Activated naive CD8-positive, alpha-beta T cell treated with anti-CD3 and anti-CD28 coated beads, Interleukin-2, amount 50 U/mL, for 24 hours (primary cell): ENCODE data around the gene SF1.

Source experiments
- ATAC-seq: fragments of 150-1000 bp; cut with Tn5 transposase; one replicate; pipeline ENCODE4 v1.10.0; 2021
- DNase-seq: peaks from one replicate; pipeline ENCODE4 v3.0.0; 2021
- H3K27ac Mint-ChIP-seq: one replicate; pipeline ENCODE4 v1.8.0; 2021; ENCODE audit warnings: mild to moderate bottlenecking, mixed read lengths
- H3K27me3 Mint-ChIP-seq: one replicate; pipeline ENCODE4 v1.8.0; 2021; ENCODE audit warnings: mixed read lengths
- H3K36me3 Mint-ChIP-seq: one replicate; pipeline ENCODE4 v1.8.0; 2021; ENCODE audit warnings: low read depth, mixed read lengths
- H3K4me1 Mint-ChIP-seq: one replicate; pipeline ENCODE4 v1.8.0; 2021; ENCODE audit warnings: mixed read lengths
- H3K4me3 Mint-ChIP-seq: one replicate; pipeline ENCODE4 v1.8.0; 2021; ENCODE audit warnings: mild to moderate bottlenecking, moderate library complexity, mixed read lengths
- H3K9me3 Mint-ChIP-seq: one replicate; pipeline ENCODE4 v1.8.0; 2021; ENCODE audit warnings: mixed read lengths

Gene SF1

DNA sequence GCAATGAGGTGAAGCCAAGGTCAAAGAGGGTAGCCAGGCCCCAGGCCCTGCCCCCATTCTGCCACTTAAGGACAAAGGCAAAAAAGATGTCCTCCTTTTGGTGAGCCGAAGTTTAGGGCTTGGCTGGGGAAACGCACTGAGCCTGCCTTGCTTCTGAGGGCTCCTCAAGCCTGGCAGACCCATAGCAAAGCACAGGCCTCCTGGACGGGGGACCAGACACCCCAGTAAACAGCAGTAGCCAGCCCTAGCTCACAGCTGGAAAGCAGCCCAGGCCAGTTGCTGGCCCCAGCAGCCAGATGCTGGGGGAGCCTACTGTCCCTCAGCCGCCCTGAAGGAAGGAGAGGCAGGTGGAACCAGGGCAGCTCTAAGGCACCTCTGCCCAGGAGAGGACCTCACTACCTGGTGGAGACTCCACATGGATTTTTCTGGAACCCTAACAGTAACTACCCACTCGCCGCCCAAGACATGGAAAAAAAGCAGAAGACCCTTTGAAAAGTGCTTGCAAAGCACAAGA is 14.8 kb downstream of the SF1 start:
- peaks cover 55% of the 10 kb centered on the region for H3K36me3 Mint-ChIP-seq

DNA sequence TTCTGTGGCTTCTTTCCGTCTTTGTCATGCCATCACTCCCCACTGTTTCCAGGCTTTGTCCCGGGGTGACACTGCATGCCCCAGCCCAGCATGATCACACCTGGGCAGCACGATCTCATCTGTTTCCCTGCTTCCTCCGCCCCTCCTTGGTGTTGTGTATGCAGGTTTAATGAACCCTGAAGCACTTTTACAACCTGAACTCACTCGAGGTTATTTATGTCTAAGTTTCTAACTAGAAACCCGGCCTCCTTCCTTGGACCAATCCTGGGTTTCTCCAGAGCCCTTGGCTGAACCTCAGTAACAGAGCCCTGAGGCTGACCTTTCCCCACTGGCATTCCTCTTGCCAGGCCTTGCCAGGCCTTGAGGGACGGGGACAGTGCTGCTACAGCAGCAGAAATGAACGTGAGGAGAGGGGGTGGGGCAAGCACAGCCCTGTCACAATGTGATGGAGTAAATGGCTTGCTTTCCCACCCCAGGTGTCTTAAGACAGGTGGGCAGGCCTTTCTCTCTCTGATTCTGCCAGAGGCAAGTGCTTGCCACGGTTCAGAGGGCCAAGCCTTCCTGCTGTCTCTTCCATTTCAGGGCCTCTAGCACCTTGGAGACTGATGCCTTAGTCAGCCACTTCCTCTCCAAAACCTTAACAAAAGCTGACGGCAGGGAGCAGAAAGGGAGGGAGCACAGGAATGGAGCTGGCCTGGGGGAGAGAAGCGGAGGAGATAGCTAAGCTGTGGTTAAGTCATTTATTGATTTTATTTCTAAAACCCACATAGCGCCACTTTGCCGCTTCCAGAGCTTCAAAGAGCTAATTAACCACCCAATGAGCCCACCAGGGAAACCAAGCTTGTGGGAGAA is 15.4 kb downstream of the SF1 start:
- Mint-ChIP-seq H3K36me3 (peaks cover 48% of the 10 kb centered on the region), H3K4me1 (peaks cover 70% of the 10 kb centered on the region), H3K27ac (peak overlapping the region; percentile 68), H3K9me3 (no peaks in the 10 kb centered on the region), H3K4me3 (peak overlapping the region; percentile 13), H3K27me3 (no peaks in the 10 kb centered on the region)
- ATAC-seq = no peak
- no peak for DNase-seq

More for the DNA sequence above, 14.8 kb downstream of the SF1 start:
- no peak for ATAC-seq
- DNase-seq = no peak
- Mint-ChIP-seq H3K4me1 (peaks cover 77% of the 10 kb centered on the region), H3K27me3 (no peaks in the 10 kb centered on the region), H3K4me3 (peak overlapping the region; percentile 70), H3K27ac (peak overlapping the region; percentile 92), H3K9me3 (no peaks in the 10 kb centered on the region)

DNA sequence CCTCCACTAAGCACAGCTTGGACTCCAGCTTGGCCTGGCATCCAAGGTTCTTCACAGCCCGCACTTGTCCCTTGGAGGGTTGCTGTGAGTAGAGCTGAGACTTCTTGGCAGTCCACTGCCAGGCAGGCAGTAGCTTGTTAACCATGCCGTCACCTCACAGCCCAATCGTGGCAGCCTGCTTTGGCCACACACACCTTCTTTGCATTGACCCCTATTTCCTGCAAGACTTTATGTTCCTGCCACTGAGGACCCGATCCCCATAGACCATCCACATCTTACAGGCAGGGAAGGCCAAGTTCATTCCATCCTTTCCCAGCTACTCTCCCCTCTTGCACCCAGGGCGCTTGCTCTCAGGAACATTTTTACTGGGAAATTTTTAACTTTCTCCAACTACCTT is 16.1 kb downstream of the SF1 start:
- H3K27ac Mint-ChIP-seq = peak overlapping the region; percentile 68
- H3K36me3 Mint-ChIP-seq = peaks cover 43% of the 10 kb centered on the region
- H3K4me1 Mint-ChIP-seq = peaks cover 64% of the 10 kb centered on the region
- H3K9me3 Mint-ChIP-seq = no peaks in the 10 kb centered on the region
- H3K4me3 Mint-ChIP-seq = peak overlapping the region; percentile 13
- ATAC-seq (no peak), DNase-seq (no peak)
- no peaks in the 10 kb centered on the region for H3K27me3 Mint-ChIP-seq

DNA sequence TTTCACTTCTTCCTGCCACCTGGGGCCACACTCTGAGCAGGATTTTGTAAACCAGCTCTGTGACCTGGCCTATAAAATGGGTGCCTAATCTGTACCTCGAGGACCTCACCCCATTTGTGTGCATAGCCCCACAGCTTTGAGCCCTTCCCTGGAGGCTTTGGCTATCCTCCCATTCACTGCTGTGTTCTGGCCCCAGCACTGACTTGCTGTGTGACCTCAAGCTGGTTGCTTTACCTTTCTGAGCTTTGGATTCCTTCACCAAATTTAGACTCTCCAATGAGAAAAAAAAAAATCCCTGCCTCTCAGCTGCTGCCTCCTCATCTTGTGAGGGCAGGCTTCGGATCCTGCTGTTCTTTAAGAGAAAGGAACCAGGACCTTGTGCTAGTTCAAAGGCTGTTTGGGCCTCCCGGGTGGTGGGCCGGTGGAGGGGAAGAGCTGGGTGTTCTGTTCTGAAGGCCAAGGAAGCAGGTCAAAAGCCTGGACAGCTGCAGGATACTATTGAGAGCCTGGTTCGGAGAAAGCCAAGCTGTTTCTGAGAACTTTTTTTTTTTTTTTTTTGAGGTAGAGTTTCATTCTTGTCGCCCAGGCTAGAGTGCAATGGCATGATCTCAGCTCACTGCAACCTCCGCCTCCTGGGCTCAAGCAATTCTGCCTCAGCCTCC is 17.5 kb downstream of the SF1 start:
- H3K4me1 Mint-ChIP-seq = peaks cover 54% of the 10 kb centered on the region
- DNase-seq = no peak
- peak overlapping the region; percentile 81 for H3K27ac Mint-ChIP-seq
- peaks cover 35% of the 10 kb centered on the region for H3K36me3 Mint-ChIP-seq
- H3K9me3 Mint-ChIP-seq = no peaks in the 10 kb centered on the region
- H3K27me3 Mint-ChIP-seq = no peaks in the 10 kb centered on the region
- no peak overlapping the region for H3K4me3 Mint-ChIP-seq
- ATAC-seq = no peak

DNA sequence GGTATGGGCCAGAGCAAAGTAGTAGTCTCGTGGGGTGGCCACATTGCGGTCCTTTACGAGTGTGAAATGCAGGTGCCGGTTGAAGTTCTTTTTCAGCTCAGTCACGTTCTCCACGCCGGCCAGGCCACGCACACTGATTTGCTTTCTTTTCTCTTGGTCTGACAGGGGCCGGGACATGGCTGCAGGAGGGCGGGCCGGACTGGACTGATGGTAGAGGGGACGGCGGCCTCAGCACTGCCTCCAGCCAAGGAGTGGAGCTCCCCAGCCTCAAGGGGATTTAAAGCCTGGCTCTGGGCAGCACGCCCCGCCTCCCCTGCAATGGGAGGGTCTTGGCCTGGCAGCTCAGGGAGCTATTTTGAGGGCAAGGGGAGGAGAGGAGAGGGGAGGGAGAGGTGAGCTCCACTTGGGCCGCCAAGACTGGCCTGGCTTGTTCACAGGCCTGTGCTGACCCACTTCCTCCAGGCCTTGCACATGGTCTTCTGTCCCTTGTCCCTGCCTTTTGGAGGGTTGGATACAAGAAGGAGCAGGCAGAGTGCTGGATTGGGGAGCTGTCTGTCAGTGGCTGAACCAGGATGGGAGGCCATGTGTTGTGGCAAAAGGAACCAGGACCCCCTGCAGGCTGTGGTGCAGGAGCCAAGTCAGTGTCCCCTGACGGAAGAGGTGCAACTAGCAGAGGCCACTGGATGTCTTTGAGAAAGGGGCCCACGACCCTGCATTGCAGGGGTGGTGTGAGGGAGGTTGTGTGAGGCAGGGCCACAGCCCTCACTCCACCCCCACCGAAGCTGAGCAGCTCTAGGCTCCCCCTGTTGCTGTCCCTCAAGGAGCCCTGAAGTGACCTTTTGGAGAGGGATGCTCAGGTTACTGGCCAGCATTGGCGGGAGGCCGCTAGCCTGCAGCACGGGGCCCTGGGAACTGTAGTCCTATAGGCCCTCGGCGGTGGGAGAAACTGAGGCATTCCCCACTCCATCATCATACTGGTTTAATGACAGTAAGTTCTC is 18.3 kb downstream of the SF1 start, which contains the start of gene PYGM:
PYGM (minus strand) TSS at position 253 of the 998 bp plus-strand sequence; CDS start at position 177, 76 bp downstream.
- DNase-seq = no peak
- no peaks in the 10 kb centered on the region for H3K27me3 Mint-ChIP-seq
- ATAC-seq = peak; percentile 20
- H3K27ac Mint-ChIP-seq = peak within 1 kb of the TSS; percentile 81
- H3K36me3 Mint-ChIP-seq = peaks cover 28% of the 10 kb centered on the region
- no peak within 1 kb of the TSS for H3K4me3 Mint-ChIP-seq
- H3K4me1 Mint-ChIP-seq = peaks cover 47% of the 10 kb centered on the region
- H3K9me3 Mint-ChIP-seq = no peaks in the 10 kb centered on the region

DNA sequence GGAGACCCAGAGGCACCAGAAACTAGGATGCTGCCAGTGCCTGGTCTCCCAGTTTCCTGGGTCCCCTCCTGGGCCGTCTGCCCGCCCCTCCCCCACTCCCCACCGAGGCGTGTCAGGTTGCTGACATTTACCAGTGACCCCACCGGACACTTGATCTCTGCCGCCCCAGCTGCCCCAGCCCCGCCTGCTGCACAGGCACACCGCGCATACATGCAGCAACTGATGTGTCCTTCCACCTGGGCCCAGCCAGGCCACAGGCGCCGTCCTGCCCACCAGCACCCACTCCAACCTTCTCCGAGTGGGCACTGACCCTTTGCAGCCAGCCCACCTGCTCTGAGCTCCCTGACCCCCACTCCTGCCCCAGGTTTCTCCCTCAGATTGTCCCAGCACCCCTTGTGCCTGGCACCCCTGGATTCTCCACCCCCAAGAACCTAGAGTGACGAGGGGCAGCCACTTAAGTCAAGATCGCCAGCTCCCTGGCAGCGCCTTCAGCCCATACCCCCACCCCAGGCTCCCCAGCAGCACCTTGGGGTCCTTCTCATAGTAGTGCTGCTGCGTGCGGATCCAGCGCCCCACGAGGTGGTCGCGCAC is 19.1 kb downstream of the SF1 start:
- DNase-seq (no peak), ATAC-seq (no peak)
- no peak overlapping the region for H3K27ac Mint-ChIP-seq
- no peaks in the 10 kb centered on the region for H3K27me3 Mint-ChIP-seq
- no peaks in the 10 kb centered on the region for H3K9me3 Mint-ChIP-seq
- peaks cover 21% of the 10 kb centered on the region for H3K36me3 Mint-ChIP-seq
- H3K4me1 Mint-ChIP-seq = peaks cover 39% of the 10 kb centered on the region
- H3K4me3 Mint-ChIP-seq = no peak overlapping the region

DNA sequence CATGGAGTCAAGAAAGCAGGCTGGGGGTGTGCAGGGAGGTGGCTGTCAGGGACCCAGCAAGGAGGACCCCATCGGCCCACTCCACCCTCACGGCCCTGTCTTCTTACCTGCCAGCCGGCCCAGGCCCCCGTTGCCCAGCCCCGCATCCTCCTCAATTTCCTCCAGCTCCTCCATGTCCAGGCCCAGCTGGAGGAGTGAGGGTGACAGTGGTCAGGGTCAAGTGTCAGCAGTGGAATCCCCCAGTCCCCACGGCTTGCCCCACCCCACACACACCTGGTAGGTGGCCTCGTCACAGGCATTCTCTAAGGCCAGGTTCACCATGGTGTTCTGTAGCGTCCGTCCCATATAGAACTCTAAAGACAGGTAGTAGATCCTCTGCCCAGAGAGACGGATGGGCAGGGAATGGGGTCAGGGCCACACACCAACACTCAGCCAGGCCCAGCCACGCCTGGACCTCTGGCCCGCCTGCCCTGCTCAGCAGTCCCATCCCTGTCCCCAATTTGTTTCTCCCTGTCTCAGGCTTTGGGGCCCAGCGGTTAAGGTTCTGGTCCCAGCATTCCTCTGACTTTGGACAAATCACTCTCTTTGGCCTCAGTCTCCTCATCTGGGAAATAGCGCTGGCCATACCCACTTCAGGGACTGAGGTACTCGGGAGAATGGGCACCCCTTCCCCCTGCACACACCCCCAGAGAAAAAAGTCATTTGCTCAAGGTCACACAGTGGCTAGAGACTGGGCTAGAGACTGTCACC is 19.8 kb downstream of the SF1 start:
- no peak overlapping the region for H3K4me3 Mint-ChIP-seq

DNA sequence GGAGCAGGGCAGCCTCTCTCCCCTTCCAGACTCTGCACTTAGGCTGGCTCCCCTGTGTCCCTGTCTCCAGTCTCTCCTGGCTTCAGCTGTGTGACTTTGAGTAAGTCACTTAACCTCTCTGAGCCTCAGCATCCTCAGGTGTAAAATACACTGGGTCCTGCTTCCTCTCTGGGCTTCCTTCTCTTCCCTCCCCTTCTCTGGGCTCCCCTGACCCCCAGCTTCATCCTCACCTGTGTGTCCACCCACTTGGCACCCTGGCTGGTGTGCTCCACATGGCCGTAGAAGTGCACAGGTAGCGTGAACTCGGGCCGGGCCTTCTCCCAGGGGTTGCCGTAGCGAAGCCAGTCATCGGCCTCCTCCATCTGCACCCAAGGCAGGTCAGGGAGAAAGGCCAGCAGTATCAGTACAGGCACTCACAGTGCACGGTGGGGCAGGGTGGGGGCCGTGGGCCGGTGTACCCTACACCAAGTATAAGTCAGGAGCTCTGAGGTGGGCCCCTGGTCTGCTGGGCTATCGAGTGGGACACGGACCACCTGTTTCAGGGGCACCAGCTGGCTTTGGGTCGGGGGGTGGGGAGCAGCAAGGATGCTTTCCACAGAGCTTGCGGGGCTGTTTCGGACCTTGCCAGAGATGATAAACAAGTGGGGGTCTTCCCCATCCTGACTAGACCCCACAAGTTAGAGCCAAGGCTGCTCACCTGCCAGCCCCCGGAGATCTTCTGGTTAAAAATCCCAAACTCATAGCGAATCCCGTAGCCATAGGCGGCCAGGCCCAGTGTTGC is 20.6 kb downstream of the SF1 start:
- Mint-ChIP-seq H3K27me3 (no peaks in the 10 kb centered on the region), H3K4me1 (peaks cover 24% of the 10 kb centered on the region), H3K36me3 (peaks cover 11% of the 10 kb centered on the region), H3K27ac (peak overlapping the region; percentile 22), H3K9me3 (no peaks in the 10 kb centered on the region), H3K4me3 (no peak overlapping the region)
- DNase-seq = no peak
- ATAC-seq = no peak

More for the DNA sequence above, 19.8 kb downstream of the SF1 start:
- no peak overlapping the region for H3K27ac Mint-ChIP-seq
- no peak for ATAC-seq
- no peaks in the 10 kb centered on the region for H3K27me3 Mint-ChIP-seq
- no peak for DNase-seq
- peaks cover 15% of the 10 kb centered on the region for H3K36me3 Mint-ChIP-seq
- peaks cover 32% of the 10 kb centered on the region for H3K4me1 Mint-ChIP-seq
- H3K9me3 Mint-ChIP-seq = no peaks in the 10 kb centered on the region

DNA sequence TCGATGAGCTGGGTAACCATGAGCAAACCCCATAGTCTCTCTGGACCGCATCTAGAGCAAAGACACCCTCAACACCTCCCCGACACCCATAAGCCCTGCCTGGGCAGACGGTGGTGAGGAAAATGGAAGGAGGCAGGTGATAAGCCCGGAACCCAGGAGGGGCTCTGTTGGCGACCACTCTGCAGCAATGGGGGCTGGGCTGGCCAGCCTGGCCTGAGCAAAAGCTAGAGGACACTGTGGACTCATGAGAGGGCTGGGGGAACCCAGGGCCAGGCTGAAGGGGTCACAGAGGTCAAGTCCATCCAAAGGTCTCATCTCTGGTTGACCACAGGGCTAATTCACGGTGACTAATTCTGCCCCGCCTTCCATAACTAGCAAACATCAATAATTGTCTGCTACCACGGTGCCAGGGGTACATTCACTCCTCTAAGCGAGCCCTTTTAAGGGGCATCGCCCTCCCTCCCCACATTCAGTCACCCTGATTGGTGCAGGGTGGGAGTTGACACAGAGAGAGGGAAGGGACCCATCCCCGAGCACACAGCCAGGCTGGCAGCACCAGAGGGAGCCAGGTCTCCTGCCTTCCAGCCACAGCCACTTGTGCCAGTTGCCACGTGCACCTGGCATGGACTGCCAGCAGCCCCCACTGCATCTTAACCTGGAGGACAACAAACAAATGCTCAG is 22.5 kb downstream of the SF1 start:
- H3K27me3 Mint-ChIP-seq = no peaks in the 10 kb centered on the region
- H3K36me3 Mint-ChIP-seq = no peaks in the 10 kb centered on the region
- DNase-seq (no peak), ATAC-seq (no peak)
- H3K4me1 Mint-ChIP-seq = peaks cover 8% of the 10 kb centered on the region
- no peak overlapping the region for H3K4me3 Mint-ChIP-seq
- no peak overlapping the region for H3K27ac Mint-ChIP-seq
- no peaks in the 10 kb centered on the region for H3K9me3 Mint-ChIP-seq

DNA sequence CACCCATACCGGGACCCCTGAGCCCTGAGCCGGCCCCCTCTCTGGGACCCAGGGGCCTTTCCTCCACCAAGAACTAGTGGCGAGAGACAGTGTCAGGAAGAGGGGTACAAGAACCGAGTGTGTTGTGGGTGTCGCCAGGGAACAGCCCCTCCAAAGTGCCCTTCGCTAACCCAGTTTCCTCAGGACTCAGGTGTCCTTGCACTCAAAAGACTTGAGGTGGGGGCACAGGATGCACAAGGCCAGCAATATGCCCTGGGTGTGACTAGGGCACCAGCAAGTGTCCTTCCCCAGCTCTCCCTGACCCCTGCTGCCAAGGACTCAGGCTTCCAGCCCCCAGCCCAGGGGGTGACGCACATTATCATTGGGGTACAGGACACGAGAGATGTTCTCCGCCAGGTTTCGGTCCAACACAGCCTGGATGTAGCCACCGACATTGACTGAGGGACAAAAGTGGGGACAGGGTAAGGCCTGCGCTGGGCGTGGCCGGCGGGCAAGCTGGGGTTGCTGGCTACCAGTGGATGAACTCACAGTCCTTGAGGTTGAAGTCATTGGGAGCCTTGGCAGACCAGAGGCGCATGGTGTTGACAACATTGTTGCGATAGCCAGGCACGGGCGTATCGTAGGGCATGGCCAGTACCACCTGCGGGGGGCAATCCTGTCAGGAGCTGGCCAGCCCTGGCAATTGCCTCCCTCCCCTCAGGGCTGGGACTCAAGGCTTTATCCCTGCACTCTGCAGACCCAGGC is 23.3 kb downstream of the SF1 start:
- no peaks in the 10 kb centered on the region for H3K9me3 Mint-ChIP-seq
- DNase-seq = no peak
- no peak for ATAC-seq
- no peak overlapping the region for H3K27ac Mint-ChIP-seq
- no peaks in the 10 kb centered on the region for H3K36me3 Mint-ChIP-seq
- H3K4me1 Mint-ChIP-seq = peaks cover 4% of the 10 kb centered on the region
- no peak overlapping the region for H3K4me3 Mint-ChIP-seq
- H3K27me3 Mint-ChIP-seq = no peaks in the 10 kb centered on the region

DNA sequence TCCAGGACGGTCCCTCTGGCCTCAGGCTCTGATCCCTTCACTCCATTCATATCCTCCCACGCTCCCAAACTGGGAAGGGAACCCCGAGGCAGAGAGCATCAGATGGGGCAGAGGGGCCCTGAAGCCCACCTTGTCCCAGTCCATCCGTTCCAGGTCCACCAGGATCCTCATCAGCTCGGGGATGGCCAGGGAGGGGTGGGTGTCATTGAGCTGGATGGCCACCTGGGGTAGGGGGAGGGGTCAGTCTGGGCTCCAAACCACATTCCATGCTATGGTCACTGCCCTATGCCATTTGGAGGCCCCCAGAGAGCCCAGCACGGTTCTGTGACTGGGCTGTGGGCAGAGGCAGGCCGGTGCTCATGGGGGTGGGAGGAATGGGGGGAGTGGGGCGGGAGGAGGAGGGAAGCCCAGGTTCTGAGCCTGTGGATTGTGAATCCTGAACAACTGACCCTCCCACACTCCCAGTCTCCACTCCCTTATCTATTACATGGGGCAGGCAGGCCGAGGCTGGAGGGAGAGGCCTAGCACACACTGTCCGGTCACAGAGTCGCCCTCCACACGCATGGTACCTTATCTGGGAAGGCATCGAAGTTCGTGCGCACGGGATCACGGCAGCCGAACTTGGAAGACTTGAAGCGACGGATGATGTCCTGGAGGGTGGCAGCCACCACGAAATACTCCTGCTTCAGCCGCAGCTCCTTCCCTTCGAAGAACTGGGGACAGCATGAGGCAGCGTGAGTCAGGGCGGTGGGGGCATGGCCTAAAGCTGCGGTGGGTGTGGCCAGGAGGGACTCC is 24.0 kb downstream of the SF1 start:
- H3K4me1 Mint-ChIP-seq = no peaks in the 10 kb centered on the region
- ATAC-seq = no peak
- H3K9me3 Mint-ChIP-seq = no peaks in the 10 kb centered on the region
- no peak overlapping the region for H3K27ac Mint-ChIP-seq
- H3K36me3 Mint-ChIP-seq = no peaks in the 10 kb centered on the region
- no peaks in the 10 kb centered on the region for H3K27me3 Mint-ChIP-seq
- no peak overlapping the region for H3K4me3 Mint-ChIP-seq
- DNase-seq = no peak
